A673 (cell line): ENCODE data around the gene LMAN2. TPM values are rescaled to one million over a fixed set of nuclear protein-coding genes. Genes with fewer than 3 reads are reported as not detected.

Experiments used
- BruUV-seq: library from RNA; stranded (reverse); fragments of 400-500 nt; replicated peaks from 2 replicates; lab custom pipeline; 2021; lab: Mats Ljungman, UMichigan
- CTCF ChIA-PET: fragments of 300-600 bp; sonication (Branson Sonifier 250); formaldehyde crosslinking; loops from one replicate; lab custom pipeline; 2022; ENCODE audit warnings: antibody characterized with exemption; lab: Charles Lee
- POLR2A ChIA-PET: fragments of 300-600 bp; sonication (Branson Sonifier 250); formaldehyde crosslinking; loops from one replicate; lab custom pipeline; 2022; ENCODE audit warnings: antibody characterized with exemption; ENCODE audit not compliant: low non-redundant PET; lab: Charles Lee
- DNase-seq: peaks from one replicate; pipeline ENCODE4 v3.0.0-alpha.2; 2015; ENCODE audit warnings: low spot score
- H3K27ac ChIP-seq: fragments of 200-600 bp; sonication (generic); 2 replicates; pipeline ENCODE4 v1.5.1; 2016; ENCODE audit warnings: mixed run types, low read depth, mild to moderate bottlenecking, mixed read lengths, antibody characterized with exemption, low read length; ENCODE audit not compliant: poor library complexity, severe bottlenecking
- H3K27me3 ChIP-seq: fragments of 200-600 bp; sonication (generic); replicated peaks from 2 replicates; pipeline ENCODE4 v1.6.1; 2017; ENCODE audit warnings: mixed run types, low read depth, mild to moderate bottlenecking, mixed read lengths, antibody characterized with exemption, low read length; ENCODE audit not compliant: insufficient read depth, poor library complexity
- H3K36me3 ChIP-seq: fragments of 200-600 bp; sonication (generic); 2 replicates; pipeline ENCODE4 v1.6.1; 2016; ENCODE audit warnings: mixed run types, mild to moderate bottlenecking, mixed read lengths, antibody characterized with exemption, low read length; ENCODE audit not compliant: insufficient read depth, poor library complexity, severe bottlenecking
- H3K4me1 ChIP-seq: fragments of 200-600 bp; sonication (generic); 2 replicates; pipeline ENCODE4 v1.6.1; 2017; ENCODE audit warnings: mixed run types, mild to moderate bottlenecking, mixed read lengths, antibody characterized with exemption, low read length; ENCODE audit not compliant: insufficient read depth, poor library complexity, severe bottlenecking
- H3K4me3 ChIP-seq: fragments of 200-600 bp; sonication (generic); 2 replicates; pipeline ENCODE4 v1.5.1; 2016; ENCODE audit warnings: low read depth, mixed run types, mild to moderate bottlenecking, mixed read lengths, low read length; ENCODE audit not compliant: poor library complexity, severe bottlenecking
- H3K9me3 ChIP-seq: fragments of 200-600 bp; sonication (generic); 2 replicates; pipeline ENCODE4 v1.6.1; 2016; ENCODE audit warnings: mixed run types, low read depth, mild to moderate bottlenecking, mixed read lengths, antibody characterized with exemption, low read length; ENCODE audit not compliant: poor library complexity, severe bottlenecking
- CTCF ChIP-seq: fragments of 300-800, 200-600 bp; sonication (generic); conservative IDR thresholded peaks from 2 replicates; pipeline ENCODE4 v1.5.1; 2017; ENCODE audit warnings: low read depth, mild to moderate bottlenecking, antibody characterized with exemption, low read length, moderate library complexity, mixed read lengths
- EZH2 ChIP-seq: fragments of 200-600 bp; sonication (generic); IDR thresholded peaks from 2 replicates; pipeline ENCODE4 v1.6.1; 2017; ENCODE audit warnings: borderline replicate concordance, low read depth, mild to moderate bottlenecking, mixed read lengths, antibody characterized with exemption, low read length; ENCODE audit not compliant: poor library complexity, severe bottlenecking
- intact Hi-C: fragments of 100-400 bp; cut with micrococcal nuclease; formaldehyde crosslinking; loops from one replicate; pipeline ENCODE4 v1.10.0; 2022; ENCODE audit not compliant: unreplicated experiment
- total RNA-seq: library from RNA; stranded (reverse); gene quantifications from 2 replicates; pipeline ENCODE4 v1.2.3, GENCODE V29; 2021

The LMAN2 gene
- total RNA-seq, 1 experiment from 2014 or later: 98.4 TPM

DNA sequence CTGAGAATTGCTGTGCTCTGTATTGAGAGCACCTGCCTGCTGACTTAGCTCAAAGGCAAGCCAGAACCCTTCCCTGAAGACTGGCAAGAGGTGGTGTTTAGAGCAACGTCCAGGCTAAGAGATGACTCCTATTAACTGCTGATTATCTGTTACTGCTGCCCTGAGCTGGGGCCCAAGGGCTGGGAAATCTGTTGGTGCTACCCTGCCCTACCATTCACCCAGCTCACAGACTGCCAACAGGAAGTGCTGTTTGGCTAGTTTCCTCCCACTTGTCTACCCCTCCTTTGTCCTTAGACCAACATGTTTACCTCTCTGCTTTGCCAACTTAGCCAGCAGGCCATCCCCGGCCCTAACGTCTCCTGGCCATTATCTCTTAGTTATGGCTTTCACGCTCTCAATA lies 54.9 kb downstream of the LMAN2 start:
- BruUV-seq: no TSS peak
- POLR2A ChIA-PET: no interaction called here
- DNase-seq: no peak
- no peaks in the 10 kb centered on the region for H3K9me3 ChIP-seq
- TF ChIP-seq CTCF (no peak), EZH2 (no peak)
- H3K4me1 ChIP-seq: peaks cover 10% of the 10 kb centered on the region
- H3K4me3 ChIP-seq: no peak overlapping the region
- no peak overlapping the region for H3K27ac ChIP-seq
- intact Hi-C loops: no loop called here
- peaks cover 35% of the 10 kb centered on the region for H3K36me3 ChIP-seq
- H3K27me3 ChIP-seq: no peaks in the 10 kb centered on the region
- CTCF ChIA-PET: no interaction called here

- POLR2A ChIA-PET: no interaction called here
- peaks cover 10% of the 10 kb centered on the region for H3K4me1 ChIP-seq
- intact Hi-C loops: no loop called here
- no peak for TF ChIP-seq CTCF
- TF ChIP-seq EZH2: no peak
- DNase-seq: no peak
- H3K27me3 ChIP-seq: no peaks in the 10 kb centered on the region
- CTCF ChIA-PET: no interaction called here
- peaks cover 34% of the 10 kb centered on the region for H3K36me3 ChIP-seq
- no peaks in the 10 kb centered on the region for H3K9me3 ChIP-seq
- H3K27ac ChIP-seq: no peak overlapping the region
- H3K4me3 ChIP-seq: no peak overlapping the region
- no TSS peak for BruUV-seq
These were observed 55.5 kb downstream of the LMAN2 start for GRCh38 chr5:177295924-177296323.

DNA sequence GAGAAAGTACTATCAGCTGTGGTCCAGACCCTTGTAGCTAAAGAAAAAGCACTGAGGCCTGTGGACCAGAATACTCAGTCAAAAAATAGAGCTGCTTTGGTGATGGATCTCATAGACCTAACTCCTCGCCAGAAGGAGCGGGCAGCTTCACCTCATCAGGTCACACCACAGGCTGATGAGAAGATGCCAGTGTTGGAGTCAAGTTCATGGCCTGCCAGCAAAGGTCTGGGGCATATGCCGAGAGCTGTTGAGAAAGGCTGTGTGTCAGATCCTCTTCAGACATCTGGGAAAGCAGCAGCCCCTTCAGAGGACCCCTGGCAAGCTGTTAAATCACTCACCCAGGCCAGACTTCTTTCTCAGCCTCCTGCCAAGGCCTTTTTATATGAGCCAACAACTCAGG lies 56.8 kb downstream of the LMAN2 start:
- Histone ChIP-seq H3K36me3 (peaks cover 34% of the 10 kb centered on the region), H3K27ac (no peak overlapping the region), H3K4me3 (no peak overlapping the region), H3K9me3 (no peaks in the 10 kb centered on the region), H3K4me1 (no peaks in the 10 kb centered on the region), H3K27me3 (no peaks in the 10 kb centered on the region)
- BruUV-seq: no TSS peak
- intact Hi-C loops: no loop called here
- DNase-seq: no peak
- no peak for TF ChIP-seq EZH2
- no peak for TF ChIP-seq CTCF
- ChIA-PET CTCF (no interaction called here), POLR2A (no interaction called here)
